GM12878 (cell line): Measurements from ENCODE around the gene CCDC70. TPM values are rescaled to one million over a fixed set of nuclear protein-coding genes. Genes with fewer than 3 reads are reported as not detected.

Experiments used
- ATAC-seq: fragments of 200-7000 bp; cut with Tn5 transposase; 3 replicates; pipeline ENCODE4 v1.9.1; 2020; ENCODE audit warnings: mild to moderate bottlenecking, moderate library complexity
- BruUV-seq: library from RNA; stranded (reverse); fragments of 400-500 nt; replicated peaks from 2 replicates; lab custom pipeline; 2021; lab: Mats Ljungman, UMichigan
- CTCF ChIA-PET: fragments of 300-600 bp; sonication (Branson Sonifier 250); formaldehyde crosslinking; extraction: SDS; loops from one replicate; lab custom pipeline; 2021; ENCODE audit warnings: inconsistent platforms; lab: Yijun Ruan, JAX
- POLR2A ChIA-PET: fragments of 350-600 bp; formaldehyde crosslinking; extraction: SDS; loops from one replicate; lab custom pipeline; 2021; ENCODE audit warnings: inconsistent platforms; lab: Charles Lee
- RAD21 ChIA-PET: fragments of 300-600 bp; sonication (Branson Sonifier 250); formaldehyde crosslinking; loops from one replicate; lab custom pipeline; 2023; ENCODE audit warnings: antibody characterized with exemption; ENCODE audit not compliant: unreplicated experiment; lab: Charles Lee
- SMC1A ChIA-PET: fragments of 300-600 bp; sonication (Branson Sonifier 250); formaldehyde crosslinking; loops from one replicate; lab custom pipeline; 2023; ENCODE audit not compliant: unreplicated experiment, uncharacterized antibody; lab: Charles Lee
- DNase-seq: peaks from one replicate; pipeline ENCODE4 v3.0.0-alpha.2; 2011; ENCODE audit warnings: low read depth, low spot score
- FAIRE-seq: peaks from 3 replicates; lab custom pipeline; 2011; peaks lifted over from hg19 to GRCh38; lab: Jason Lieb, UNC
- H2AFZ ChIP-seq: 2 replicates; pipeline ENCODE4 v1.6.0; 2011; ENCODE audit warnings: low read depth, low read length, control low read depth; ENCODE audit not compliant: control insufficient read depth
- H3K27ac ChIP-seq: 2 replicates; pipeline ENCODE4 v1.5.1; 2011; ENCODE audit warnings: control low read depth; ENCODE audit not compliant: control insufficient read depth, insufficient read depth
- H3K27me3 ChIP-seq, 2 experiments: replicated peaks in 1 of 2; 2 replicates each; pipeline versions ENCODE4 v1.6.0 to v1.6.1; 2011; ENCODE audit warnings: low read length in 1 of 2; ENCODE audit not compliant: control insufficient read depth in 2 of 2, insufficient read depth in 2 of 2
- H3K36me3 ChIP-seq, 2 experiments: 2 replicates each; pipeline ENCODE4 v1.5.1; 2011; ENCODE audit warnings: low read length in 1 of 2; ENCODE audit not compliant: control insufficient read depth in 2 of 2, insufficient read depth in 2 of 2
- H3K4me1 ChIP-seq: 2 replicates; pipeline ENCODE4 v1.6.1; 2011; ENCODE audit warnings: mild to moderate bottlenecking, low read length, moderate library complexity, mixed read lengths; ENCODE audit not compliant: control insufficient read depth, insufficient read depth
- H3K4me2 ChIP-seq: 2 replicates; pipeline ENCODE4 v1.6.0; 2011; ENCODE audit warnings: control low read depth; ENCODE audit not compliant: control insufficient read depth, insufficient read depth
- H3K4me3 ChIP-seq: fragments of 200-600 bp; sonication (generic); 2 replicates; pipeline ENCODE4 v1.5.1; 2016
- H3K79me2 ChIP-seq: 2 replicates; pipeline ENCODE4 v1.6.0; 2011; ENCODE audit warnings: low read length; ENCODE audit not compliant: control insufficient read depth, insufficient read depth
- H3K9ac ChIP-seq: 2 replicates; pipeline ENCODE4 v1.8.0; 2011; ENCODE audit warnings: low read length, control low read depth, mixed read lengths; ENCODE audit not compliant: control insufficient read depth, insufficient read depth
- H3K9me3 ChIP-seq: replicated peaks from 3 replicates; pipeline ENCODE4 v1.5.1; 2011; ENCODE audit warnings: mild to moderate bottlenecking, low read length; ENCODE audit not compliant: control insufficient read depth, insufficient read depth
- H4K20me1 ChIP-seq: 2 replicates; pipeline ENCODE4 v1.6.0; 2011; ENCODE audit not compliant: control insufficient read depth, insufficient read depth
- BMI1 ChIP-seq: fragments of 450-650 bp; IDR thresholded peaks from 2 replicates; pipeline ENCODE4 v1.6.1; 2016; ENCODE audit warnings: mild to moderate bottlenecking, moderate library complexity, borderline replicate concordance
- BRCA1 ChIP-seq: IDR thresholded peaks from 2 replicates; pipeline ENCODE4 v1.6.1; 2011; ENCODE audit warnings: low read depth, low read length, improper control_type of control experiment
- CBX3 ChIP-seq: fragments of 200-600 bp; sonication (generic); IDR thresholded peaks from 2 replicates; pipeline ENCODE4 v1.6.1; 2016; ENCODE audit warnings: low read depth, borderline replicate concordance
- CREB1 ChIP-seq: IDR thresholded peaks from 2 replicates; pipeline ENCODE4 v1.6.1; 2012; ENCODE audit warnings: low read depth, mild to moderate bottlenecking, inconsistent platforms
- CREM ChIP-seq: IDR thresholded peaks from 2 replicates; pipeline ENCODE4 v1.6.1; 2014; ENCODE audit warnings: antibody characterized with exemption, low read depth
- EGR1 ChIP-seq, 2 experiments: IDR thresholded peaks; 1 replicate in 1 of 2; 2 replicates in 1 of 2; pipeline ENCODE4 v1.6.1; 2011 to 2012; ENCODE audit warnings: low read depth in 2 of 2, low read length in 2 of 2, borderline replicate concordance in 1 of 2, mild to moderate bottlenecking in 1 of 2, moderate library complexity in 1 of 2
- HDAC6 ChIP-seq: fragments of 200-600 bp; sonication (generic); IDR thresholded peaks from one replicate; pipeline ENCODE4 v1.8.0; 2017; ENCODE audit warnings: antibody characterized with exemption; ENCODE audit not compliant: unreplicated experiment
- IKZF2 ChIP-seq, 2 experiments: fragments of 450-650 bp; IDR thresholded peaks; 2 replicates each; pipeline ENCODE4 v1.6.1; 2017; ENCODE audit warnings: mild to moderate bottlenecking in 2 of 2, moderate library complexity in 2 of 2
- IRF4 ChIP-seq: IDR thresholded peaks from 2 replicates; pipeline ENCODE4 v1.6.1; 2011; ENCODE audit warnings: low read depth, low read length
- KAT2A ChIP-seq: conservative IDR thresholded peaks from 2 replicates; pipeline ENCODE4 v1.6.1; 2011; ENCODE audit warnings: low read depth, low read length; ENCODE audit not compliant: control insufficient read depth
- NR2C1 ChIP-seq: fragments of 450-650 bp; IDR thresholded peaks from 2 replicates; pipeline ENCODE4 v1.6.1; 2017; ENCODE audit warnings: antibody characterized with exemption, mild to moderate bottlenecking, moderate library complexity
- SMAD5 ChIP-seq: IDR thresholded peaks from 2 replicates; pipeline ENCODE4 v1.6.1; 2016; ENCODE audit warnings: antibody characterized with exemption, low read depth
- SPI1 ChIP-seq: IDR thresholded peaks from 2 replicates; pipeline ENCODE4 v1.6.1; 2011; ENCODE audit warnings: low read depth, mild to moderate bottlenecking, low read length, moderate library complexity, borderline replicate concordance; ENCODE audit not compliant: insufficient read depth
- TCF7 ChIP-seq: IDR thresholded peaks from 2 replicates; pipeline ENCODE4 v1.6.1; 2014; ENCODE audit warnings: antibody characterized with exemption, borderline replicate concordance
- ZBED1 ChIP-seq: IDR thresholded peaks from 2 replicates; pipeline ENCODE4 v1.6.1; 2016; ENCODE audit warnings: borderline replicate concordance
- ZNF24 ChIP-seq: fragments of 450-650 bp; IDR thresholded peaks from 2 replicates; pipeline ENCODE4 v1.6.1; 2017; ENCODE audit warnings: antibody characterized with exemption, mild to moderate bottlenecking
- WGBS: methylation state at CpG from one replicate; pipeline ENCODE4 v1.1.6; 2016; ENCODE audit warnings: low lambda C conversion rate; ENCODE audit not compliant: insufficient replicate concordance, insufficient coverage; ENCODE audit errors: missing lambda C conversion rate; 5-methylcytosine and 5-hydroxymethylcytosine counted together
- in situ Hi-C: fragments of 300-500 bp; cut with MboI; formaldehyde crosslinking; loops from 9 replicates; pipeline ENCODE4 v1.14.3; 2018; ENCODE audit warnings: mixed read lengths
- intact Hi-C: fragments of 100-400 bp; cut with micrococcal nuclease; formaldehyde crosslinking; loops from one replicate; pipeline ENCODE4 v1.14.2; 2022; ENCODE audit not compliant: unreplicated experiment
- polyA plus RNA-seq, 11 experiments: library from polyadenylated mRNA; depleted of rRNA in 4 of 11; unstranded in 6 of 11; stranded (reverse) in 5 of 11; fragments of >200 nt; fragmentation: Nextera tagmentation in 4 of 11; fragmentation: Illumina TruSeq in 1 of 11; extraction: Ambion mirVana in 4 of 11; extraction: Trizol in 1 of 11; gene quantifications; 1 replicate in 1 of 11; 2 replicates in 10 of 11; pipeline versions ENCODE4 v1.2.1 to v1.2.3, GENCODE V29; 2011 to 2016; ENCODE audit warnings: inconsistent platforms in 2 of 11, missing spikeins in 2 of 11, low read depth in 1 of 11
- total RNA-seq, 4 experiments: library from RNA; depleted of rRNA in 3 of 4; stranded (reverse); fragments of >200 nt in 3 of 4; fragmentation: Illumina TruSeq in 1 of 4; extraction: Trizol in 1 of 4; gene quantifications; 2 replicates each; pipeline versions ENCODE4 v1.2.1 to v1.2.3, GENCODE V29; 2013 to 2021
- TF ChIP-seq, protein P1 (sequence below): fragments of 450-650 bp; IDR thresholded peaks from 2 replicates; pipeline ENCODE4 v1.6.1; 2018; ENCODE audit warnings: mild to moderate bottlenecking, low read depth, moderate library complexity; ENCODE audit not compliant: partially characterized antibody
- TF ChIP-seq, protein P2 (sequence below): fragments of 450-650 bp; IDR thresholded peaks from 2 replicates; pipeline ENCODE4 v1.6.1; 2017; ENCODE audit warnings: borderline replicate concordance

Gene CCDC70
- total and polyA plus RNA-seq, 10 of the 15 experiments (the other 5 are each of a cell fraction or from before 2014, with no cell fraction given), result not detected

DNA sequence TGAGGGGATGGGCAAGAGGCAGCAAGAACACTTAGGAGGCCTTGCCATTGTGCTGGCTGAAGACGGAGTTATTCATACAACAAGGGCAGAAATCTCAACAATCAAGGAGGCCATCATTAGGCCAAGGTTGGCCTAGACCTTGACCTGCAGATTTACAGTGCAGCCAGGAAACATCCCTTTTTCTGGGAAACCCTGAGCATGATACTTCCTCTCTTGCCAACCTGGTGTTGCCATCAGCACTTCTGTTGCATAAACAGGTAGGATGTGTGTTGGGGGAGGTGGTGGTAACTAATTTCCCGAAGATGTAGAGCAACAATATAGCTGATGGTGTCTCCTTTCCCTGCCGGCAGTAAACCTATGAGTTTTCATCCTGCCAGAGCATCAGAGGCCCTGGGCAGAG is 24.8 kb upstream of the CCDC70 start:
- no peaks in the 10 kb centered on the region for H3K36me3 ChIP-seq

DNA sequence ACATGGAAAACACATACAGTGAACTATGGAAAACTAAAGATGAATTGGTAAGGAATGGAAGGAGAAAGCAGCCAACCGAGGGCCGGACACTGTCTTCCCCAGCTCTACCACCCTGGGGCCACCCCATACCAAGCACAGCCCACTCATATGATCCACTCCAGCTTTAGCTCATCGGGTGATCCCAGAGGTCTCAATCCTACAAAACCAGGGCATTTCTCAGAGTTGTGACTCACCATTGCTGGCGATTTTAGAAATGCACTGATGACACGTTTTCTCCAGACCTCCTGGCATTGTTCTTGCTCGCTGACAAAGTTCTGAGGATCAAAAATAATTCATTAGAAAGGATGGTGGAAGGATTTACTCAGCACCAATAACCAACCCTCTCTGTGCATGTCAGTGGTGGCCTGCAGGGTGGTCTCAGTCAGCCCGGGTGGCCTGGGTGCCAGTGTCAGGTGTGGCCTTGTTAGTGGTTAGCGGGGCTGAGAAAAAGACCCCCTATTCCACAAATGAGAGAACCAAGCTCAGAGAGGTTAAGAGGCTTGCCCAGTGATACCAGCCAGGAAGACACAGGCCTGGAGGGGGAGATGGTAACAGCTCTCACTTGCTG is 23.4 kb upstream of the CCDC70 start:
- BruUV-seq, result no TSS peak
- no peak for FAIRE-seq
- 34% methylated on average over 8 of the region's 8 CpGs for WGBS
- TF ChIP-seq BMI1 (no peak), CBX3 (no peak), BRCA1 (no peak), KAT2A (no peak), HDAC6 (no peak), ZNF24 (no peak), CREB1 (no peak), IRF4 (no peak), IKZF2 (IDR thresholded peaks at IDR 0.05) (no peak)
- TF ChIP-seq, protein P1, sequence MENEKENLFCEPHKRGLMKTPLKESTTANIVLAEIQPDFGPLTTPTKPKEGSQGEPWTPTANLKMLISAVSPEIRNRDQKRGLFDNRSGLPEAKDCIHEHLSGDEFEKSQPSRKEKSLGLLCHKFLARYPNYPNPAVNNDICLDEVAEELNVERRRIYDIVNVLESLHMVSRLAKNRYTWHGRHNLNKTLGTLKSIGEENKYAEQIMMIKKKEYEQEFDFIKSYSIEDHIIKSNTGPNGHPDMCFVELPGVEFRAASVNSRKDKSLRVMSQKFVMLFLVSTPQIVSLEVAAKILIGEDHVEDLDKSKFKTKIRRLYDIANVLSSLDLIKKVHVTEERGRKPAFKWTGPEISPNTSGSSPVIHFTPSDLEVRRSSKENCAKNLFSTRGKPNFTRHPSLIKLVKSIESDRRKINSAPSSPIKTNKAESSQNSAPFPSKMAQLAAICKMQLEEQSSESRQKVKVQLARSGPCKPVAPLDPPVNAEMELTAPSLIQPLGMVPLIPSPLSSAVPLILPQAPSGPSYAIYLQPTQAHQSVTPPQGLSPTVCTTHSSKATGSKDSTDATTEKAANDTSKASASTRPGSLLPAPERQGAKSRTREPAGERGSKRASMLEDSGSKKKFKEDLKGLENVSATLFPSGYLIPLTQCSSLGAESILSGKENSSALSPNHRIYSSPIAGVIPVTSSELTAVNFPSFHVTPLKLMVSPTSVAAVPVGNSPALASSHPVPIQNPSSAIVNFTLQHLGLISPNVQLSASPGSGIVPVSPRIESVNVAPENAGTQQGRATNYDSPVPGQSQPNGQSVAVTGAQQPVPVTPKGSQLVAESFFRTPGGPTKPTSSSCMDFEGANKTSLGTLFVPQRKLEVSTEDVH, result no peak
- TF ChIP-seq, protein P2, sequence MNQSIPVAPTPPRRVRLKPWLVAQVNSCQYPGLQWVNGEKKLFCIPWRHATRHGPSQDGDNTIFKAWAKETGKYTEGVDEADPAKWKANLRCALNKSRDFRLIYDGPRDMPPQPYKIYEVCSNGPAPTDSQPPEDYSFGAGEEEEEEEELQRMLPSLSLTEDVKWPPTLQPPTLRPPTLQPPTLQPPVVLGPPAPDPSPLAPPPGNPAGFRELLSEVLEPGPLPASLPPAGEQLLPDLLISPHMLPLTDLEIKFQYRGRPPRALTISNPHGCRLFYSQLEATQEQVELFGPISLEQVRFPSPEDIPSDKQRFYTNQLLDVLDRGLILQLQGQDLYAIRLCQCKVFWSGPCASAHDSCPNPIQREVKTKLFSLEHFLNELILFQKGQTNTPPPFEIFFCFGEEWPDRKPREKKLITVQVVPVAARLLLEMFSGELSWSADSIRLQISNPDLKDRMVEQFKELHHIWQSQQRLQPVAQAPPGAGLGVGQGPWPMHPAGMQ, result no peak

More for the DNA sequence above, 24.8 kb upstream of the CCDC70 start:
- FAIRE-seq, result no peak
- Histone ChIP-seq H3K9me3 (no peaks in the 10 kb centered on the region), H3K4me1 (no peaks in the 10 kb centered on the region), H3K27me3 (peaks cover 0 to 6% of the 10 kb centered on the region in 2 experiments; a peak in 3 of 4 replicates), H3K27ac (no peak overlapping the region), H3K4me3 (no peak overlapping the region), H2AFZ (no peak overlapping the region), H4K20me1 (no peaks in the 10 kb centered on the region), H3K4me2 (no peak overlapping the region), H3K9ac (no peak overlapping the region), H3K79me2 (no peaks in the 10 kb centered on the region)
- RAD21 ChIA-PET, result no interaction called here
- BruUV-seq, result no TSS peak
- WGBS, result 26% methylated on average over 3 of the region's 3 CpGs
- intact Hi-C loops, result no loop called here
- TF ChIP-seq SPI1, result no peak
- no peak for TF ChIP-seq CREM
- no peak for TF ChIP-seq SMAD5
- TF ChIP-seq TCF7, result no peak
- no peak for TF ChIP-seq ZBED1
- TF ChIP-seq EGR1 (IDR thresholded peaks at IDR 0.05; ENCODE audit: borderline replicate concordance in 1 of 2, low read depth in 2 of 2, low read length in 2 of 2), result no peak
- no peak for TF ChIP-seq NR2C1
- in situ Hi-C loops, result no loop called here
- CTCF ChIA-PET, result interaction anchor here (3.0 kb wide), 1 partner anchor 22 kb away, joined by 28 read pairs; no protein-coding TSS in a partner anchor
- no peak for ATAC-seq
- DNase-seq, result no peak
- POLR2A ChIA-PET, result no interaction called here
- SMC1A ChIA-PET, result interaction anchor here (0.9 to 1.3 kb wide), 2 partner anchors 9 to 22 kb away, joined by 3 to 4 read pairs; no protein-coding TSS in a partner anchor

More for the DNA sequence above, 23.4 kb upstream of the CCDC70 start:
- Histone ChIP-seq H3K4me1 (no peaks in the 10 kb centered on the region), H4K20me1 (no peaks in the 10 kb centered on the region), H3K36me3 (no peaks in the 10 kb centered on the region), H3K27me3 (peaks cover 0 to 6% of the 10 kb centered on the region in 2 experiments; a peak in 3 of 4 replicates), H3K79me2 (no peaks in the 10 kb centered on the region), H2AFZ (no peak overlapping the region), H3K4me2 (no peak overlapping the region), H3K4me3 (no peak overlapping the region), H3K9me3 (no peaks in the 10 kb centered on the region), H3K9ac (no peak overlapping the region), H3K27ac (no peak overlapping the region)
- ChIA-PET POLR2A (no interaction called here), RAD21 (no interaction called here), CTCF (interaction anchor here (1.2 to 3.0 kb wide), 5 partner anchors 10 to 289 kb away, joined by 3 to 28 read pairs (median 4); no protein-coding TSS in a partner anchor), SMC1A (interaction anchor here (0.6 to 1.3 kb wide), 3 partner anchors 8 to 360 kb away, joined by 3 to 4 read pairs (median 3); no protein-coding TSS in a partner anchor)
- ATAC-seq, result no peak
- in situ Hi-C loops (no loop called here), intact Hi-C loops (no loop called here)
- DNase-seq, result no peak
